H9 (cell line): Measurements from ENCODE around the gene ZDHHC17. TPM values are rescaled to one million over a fixed set of nuclear protein-coding genes. Genes with fewer than 3 reads are reported as not detected.
A peak's percentile ranks its signal among the peaks of the same experiment; 100 is the strongest.

Experiments used
- DNase-seq: peaks from one replicate; pipeline ENCODE4 v3.0.0-alpha.2; 2017
- H2AFZ ChIP-seq: one replicate; pipeline ENCODE4 v1.6.1; 2013; ENCODE audit warnings: mild to moderate bottlenecking, low read length, control low read depth, moderate library complexity
- H2AK5ac ChIP-seq: 2 replicates; pipeline ENCODE4 v1.6.1; 2013; ENCODE audit warnings: low read length, control low read depth, mixed read lengths; ENCODE audit not compliant: insufficient read length
- H2BK120ac ChIP-seq: one replicate; pipeline ENCODE4 v1.6.1; 2013; ENCODE audit warnings: low read depth, mild to moderate bottlenecking, low read length, control low read depth, inconsistent platforms; ENCODE audit not compliant: poor library complexity, severe bottlenecking
- H2BK12ac ChIP-seq: 2 replicates; pipeline ENCODE4 v1.6.1; 2013; ENCODE audit warnings: low read length, control low read depth, mixed read lengths, low read depth; ENCODE audit not compliant: insufficient read length
- H2BK15ac ChIP-seq: 2 replicates; pipeline ENCODE4 v1.6.1; 2013; ENCODE audit warnings: low read depth, low read length, control low read depth
- H2BK20ac ChIP-seq: one replicate; pipeline ENCODE4 v1.6.1; 2013; ENCODE audit warnings: low read depth, mild to moderate bottlenecking, low read length, control low read depth, inconsistent platforms; ENCODE audit not compliant: poor library complexity, severe bottlenecking
- H2BK5ac ChIP-seq: 2 replicates; pipeline ENCODE4 v1.6.1; 2013; ENCODE audit warnings: low read length, control low read depth, mixed read lengths; ENCODE audit not compliant: insufficient read length
- H3K14ac ChIP-seq: 2 replicates; pipeline ENCODE4 v1.6.1; 2013; ENCODE audit warnings: low read length, control low read depth; ENCODE audit not compliant: insufficient read depth
- H3K18ac ChIP-seq: 2 replicates; pipeline ENCODE4 v1.6.1; 2013; ENCODE audit warnings: low read depth, mild to moderate bottlenecking, mixed read lengths, low read length, control low read depth; ENCODE audit not compliant: insufficient read length
- H3K23ac ChIP-seq: 2 replicates; pipeline ENCODE4 v1.6.1; 2013; ENCODE audit warnings: low read length, control low read depth, mixed read lengths, low read depth; ENCODE audit not compliant: insufficient read length
- H3K23me2 ChIP-seq: 2 replicates; pipeline ENCODE4 v1.6.1; 2013; ENCODE audit warnings: low read depth, mild to moderate bottlenecking, mixed read lengths, low read length, control low read depth; ENCODE audit not compliant: insufficient read length, poor library complexity, severe bottlenecking
- H3K27ac ChIP-seq: 2 replicates; pipeline ENCODE4 v1.5.1; 2013; ENCODE audit warnings: low read length, control low read depth, mixed read lengths, low read depth; ENCODE audit not compliant: insufficient read length
- H3K27me3 ChIP-seq: 2 replicates; pipeline ENCODE4 v1.6.1; 2013; ENCODE audit warnings: low read length, control low read depth, inconsistent platforms; ENCODE audit not compliant: insufficient read depth
- H3K4ac ChIP-seq: 2 replicates; pipeline ENCODE4 v1.6.1; 2013; ENCODE audit warnings: low read depth, mild to moderate bottlenecking, control low read depth, inconsistent platforms, low read length, moderate library complexity
- H3K4me1 ChIP-seq: 2 replicates; pipeline ENCODE4 v1.6.1; 2013; ENCODE audit warnings: low read length, control low read depth, inconsistent platforms; ENCODE audit not compliant: insufficient read depth
- H3K4me2 ChIP-seq: 2 replicates; pipeline ENCODE4 v1.6.1; 2013; ENCODE audit warnings: low read length, control low read depth, mixed read lengths; ENCODE audit not compliant: insufficient read length, insufficient read depth
- H3K56ac ChIP-seq: 2 replicates; pipeline ENCODE4 v1.6.1; 2013; ENCODE audit warnings: low read depth, mild to moderate bottlenecking, mixed read lengths, low read length, control low read depth; ENCODE audit not compliant: insufficient read length
- H3K79me1 ChIP-seq: 2 replicates; pipeline ENCODE4 v1.6.1; 2013; ENCODE audit warnings: low read depth, mild to moderate bottlenecking, moderate library complexity, low read length, control low read depth, inconsistent platforms; ENCODE audit not compliant: insufficient read depth, poor library complexity, severe bottlenecking
- H3K79me2 ChIP-seq: 2 replicates; pipeline ENCODE4 v1.6.1; 2013; ENCODE audit warnings: low read length, control low read depth, inconsistent platforms; ENCODE audit not compliant: insufficient read depth
- H3K9ac ChIP-seq: 2 replicates; pipeline ENCODE4 v1.6.1; 2013; ENCODE audit warnings: low read length, control low read depth, mixed read lengths; ENCODE audit not compliant: insufficient read length; ENCODE audit errors: extremely low read depth
- H3K9me3 ChIP-seq: one replicate; pipeline ENCODE4 v1.6.1; 2013; ENCODE audit warnings: low read depth, low read length, inconsistent platforms; ENCODE audit not compliant: control insufficient read depth
- H3T11ph ChIP-seq: one replicate; pipeline ENCODE4 v1.6.1; 2013; ENCODE audit warnings: mild to moderate bottlenecking, low read length, control low read depth, inconsistent platforms
- H4K20me1 ChIP-seq: one replicate; pipeline ENCODE4 v1.6.1; 2013; ENCODE audit not compliant: control insufficient read depth, insufficient read length, insufficient read depth
- H4K5ac ChIP-seq: 2 replicates; pipeline ENCODE4 v1.6.1; 2013; ENCODE audit warnings: low read depth, mild to moderate bottlenecking, mixed read lengths, low read length, control low read depth; ENCODE audit not compliant: insufficient read length
- H4K8ac ChIP-seq: replicated peaks from 2 replicates; pipeline ENCODE4 v1.6.1; 2013; ENCODE audit warnings: low read length, control low read depth, mixed read lengths, low read depth; ENCODE audit not compliant: insufficient read length
- H4K91ac ChIP-seq: 2 replicates; pipeline ENCODE4 v1.6.1; 2013; ENCODE audit warnings: low read depth, mild to moderate bottlenecking, moderate library complexity, mixed read lengths, low read length, control low read depth; ENCODE audit not compliant: insufficient read length
- H3K27ac Mint-ChIP-seq, 3 experiments: 2 replicates in 2 of 3; 3 replicates in 1 of 3; pipeline ENCODE4 v1.8.0; 2020 to 2021; ENCODE audit warnings: mixed read lengths in 3 of 3, mild to moderate bottlenecking in 1 of 3, moderate library complexity in 1 of 3
- H3K27me3 Mint-ChIP-seq: 2 replicates; pipeline ENCODE4 v1.8.0; 2021; ENCODE audit warnings: low read depth, mild to moderate bottlenecking, moderate library complexity, mixed read lengths
- H3K36me3 Mint-ChIP-seq, 3 experiments: 2 replicates in 2 of 3; 3 replicates in 1 of 3; pipeline ENCODE4 v1.8.0; 2020 to 2021; ENCODE audit warnings: low read depth in 3 of 3, mixed read lengths in 3 of 3; ENCODE audit not compliant: insufficient read depth in 1 of 3
- H3K4me1 Mint-ChIP-seq, 2 experiments: 2 replicates each; pipeline ENCODE4 v1.8.0; 2020; ENCODE audit warnings: mixed read lengths in 2 of 2
- H3K4me3 Mint-ChIP-seq, 2 experiments: 2 replicates in 1 of 2; 3 replicates in 1 of 2; pipeline ENCODE4 v1.8.0; 2020 to 2021; ENCODE audit warnings: mild to moderate bottlenecking in 2 of 2, mixed read lengths in 2 of 2, moderate library complexity in 1 of 2
- H3K9me3 Mint-ChIP-seq, 2 experiments: 2 replicates in 1 of 2; 3 replicates in 1 of 2; pipeline ENCODE4 v1.8.0; 2020; ENCODE audit warnings: mild to moderate bottlenecking in 2 of 2, mixed read lengths in 2 of 2, moderate library complexity in 1 of 2
- WGBS: extraction: QIAGEN DNeasy Blood & Tissue Kit; methylation state at CpG from one replicate; pipeline ENCODE4 v1.1.7; 2013; ENCODE audit warnings: missing lambda C conversion rate, low lambda C conversion rate, mixed read lengths; ENCODE audit not compliant: insufficient read length; ENCODE audit errors: extremely low coverage; 5-methylcytosine and 5-hydroxymethylcytosine counted together
- total RNA-seq: library from RNA; stranded (reverse); gene quantifications from 2 replicates; pipeline ENCODE4 v1.2.1, GENCODE V29; 2021
- TF ChIP-seq, protein P1 (sequence below): fragments of 200-600 bp; sonication (generic); conservative IDR thresholded peaks from 3 replicates; pipeline ENCODE4 v1.8.0; 2021; ENCODE audit warnings: antibody characterized with exemption, mild to moderate bottlenecking

Gene ZDHHC17
- total RNA-seq, 1 experiment from 2014 or later: 32.6 TPM

DNA sequence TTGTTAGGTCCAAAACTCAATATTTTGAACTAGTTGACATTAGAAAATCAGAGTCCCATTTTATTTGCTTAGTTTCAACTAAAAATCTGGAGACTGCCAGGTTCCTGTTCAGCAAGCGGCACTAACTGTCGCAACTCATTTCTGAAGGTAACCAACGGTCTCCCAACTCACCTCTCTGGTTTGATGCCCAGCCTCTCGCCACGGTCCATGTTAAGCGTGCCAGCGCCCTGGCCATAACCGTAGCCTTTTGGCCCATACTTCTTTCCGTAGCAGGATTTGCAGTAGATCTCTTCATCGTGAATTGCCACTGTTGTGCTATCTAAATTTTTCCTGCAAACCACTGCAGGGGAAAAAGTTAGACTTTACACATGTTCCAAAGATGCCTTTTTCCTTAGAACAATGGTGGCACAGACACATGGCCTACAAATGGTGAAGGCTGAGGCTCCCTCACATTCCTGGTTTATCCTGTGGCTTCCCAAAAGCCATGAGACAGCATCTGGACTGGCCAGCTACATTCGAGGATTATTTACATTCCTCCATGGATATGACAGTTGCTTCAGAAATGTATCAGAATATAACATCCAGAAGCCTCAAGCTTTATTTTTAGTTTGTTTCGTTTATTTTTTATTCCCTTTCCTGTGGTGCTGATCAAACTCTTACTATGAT is 99.2 kb downstream of the ZDHHC17 start:
- no peak overlapping the region for H2BK12ac ChIP-seq
- H3K27ac Mint-ChIP-seq: peak overlapping the region in 2 of 3 experiments; percentile 20 to 52; a peak in 2 of 7 replicates
- H3K36me3 Mint-ChIP-seq: peaks cover 28 to 55% (median 52%) of the 10 kb centered on the region in 3 experiments; a peak in 6 of 7 replicates
- no peaks in the 10 kb centered on the region for H3K9me3 Mint-ChIP-seq
- H4K5ac ChIP-seq: no peak overlapping the region
- H3K9me3 ChIP-seq: no peaks in the 10 kb centered on the region
- no peak overlapping the region for H3K18ac ChIP-seq
- no peak overlapping the region for H4K8ac ChIP-seq
- no peaks in the 10 kb centered on the region for H3K27me3 Mint-ChIP-seq
- H3K79me2 ChIP-seq: peaks cover 4% of the 10 kb centered on the region; the same call in 1 of the 2 replicates
- H3K27me3 ChIP-seq: no peaks in the 10 kb centered on the region
- H3K14ac ChIP-seq: no peak overlapping the region
- H3K4me1 Mint-ChIP-seq: peaks cover 30 to 31% of the 10 kb centered on the region in 2 experiments
- no peaks in the 10 kb centered on the region for H4K20me1 ChIP-seq
- no peak overlapping the region for H3T11ph ChIP-seq
- no peak overlapping the region for H3K56ac ChIP-seq
- WGBS: no CpG with 5 or more reads among the region's 12 CpGs
- H3K79me1 ChIP-seq: peaks cover 3% of the 10 kb centered on the region
- no peak overlapping the region for H2BK120ac ChIP-seq
- no peak overlapping the region for H3K9ac ChIP-seq
- no peak overlapping the region for H2BK5ac ChIP-seq
- no peak overlapping the region for H3K23ac ChIP-seq
- H3K4me3 Mint-ChIP-seq: no peak overlapping the region
- no peak overlapping the region for H3K4me2 ChIP-seq
- no peaks in the 10 kb centered on the region for H3K23me2 ChIP-seq
- H3K27ac ChIP-seq: no peak overlapping the region
- DNase-seq: no peak
- H4K91ac ChIP-seq: no peak overlapping the region
- no peak overlapping the region for H2AK5ac ChIP-seq
- H2AFZ ChIP-seq: no peak overlapping the region
- H2BK20ac ChIP-seq: no peak overlapping the region
- H3K4ac ChIP-seq: no peak overlapping the region
- no peak overlapping the region for H2BK15ac ChIP-seq
- H3K4me1 ChIP-seq: peaks cover 10% of the 10 kb centered on the region; the same call in 1 of the 2 replicates
- TF ChIP-seq, protein P1, sequence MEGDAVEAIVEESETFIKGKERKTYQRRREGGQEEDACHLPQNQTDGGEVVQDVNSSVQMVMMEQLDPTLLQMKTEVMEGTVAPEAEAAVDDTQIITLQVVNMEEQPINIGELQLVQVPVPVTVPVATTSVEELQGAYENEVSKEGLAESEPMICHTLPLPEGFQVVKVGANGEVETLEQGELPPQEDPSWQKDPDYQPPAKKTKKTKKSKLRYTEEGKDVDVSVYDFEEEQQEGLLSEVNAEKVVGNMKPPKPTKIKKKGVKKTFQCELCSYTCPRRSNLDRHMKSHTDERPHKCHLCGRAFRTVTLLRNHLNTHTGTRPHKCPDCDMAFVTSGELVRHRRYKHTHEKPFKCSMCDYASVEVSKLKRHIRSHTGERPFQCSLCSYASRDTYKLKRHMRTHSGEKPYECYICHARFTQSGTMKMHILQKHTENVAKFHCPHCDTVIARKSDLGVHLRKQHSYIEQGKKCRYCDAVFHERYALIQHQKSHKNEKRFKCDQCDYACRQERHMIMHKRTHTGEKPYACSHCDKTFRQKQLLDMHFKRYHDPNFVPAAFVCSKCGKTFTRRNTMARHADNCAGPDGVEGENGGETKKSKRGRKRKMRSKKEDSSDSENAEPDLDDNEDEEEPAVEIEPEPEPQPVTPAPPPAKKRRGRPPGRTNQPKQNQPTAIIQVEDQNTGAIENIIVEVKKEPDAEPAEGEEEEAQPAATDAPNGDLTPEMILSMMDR: no peak
